Activated CD4-positive, alpha-beta T cell treated with anti-CD3 and anti-CD28 coated beads, Interleukin-10, Interleukin-2, amounts not matched to agents 100 ng/mL and 50 ng/mL, durations not matched to agents 16 hours and 8 hours (primary cell): ENCODE measurements around the gene MAPRE2.

Experiments
- DNase-seq: peaks from one replicate; pipeline ENCODE4 v3.0.0-alpha.2; 2020

The MAPRE2 gene

GRCh38 chr18:35040988-35041814 is at the start of gene MAPRE2:
TSS of gene MAPRE2 (plus strand) at chr18:35041413. CDS start at chr18:35041540, 127 bp downstream.
- DNase-seq, result peak; percentile 99

DNA sequence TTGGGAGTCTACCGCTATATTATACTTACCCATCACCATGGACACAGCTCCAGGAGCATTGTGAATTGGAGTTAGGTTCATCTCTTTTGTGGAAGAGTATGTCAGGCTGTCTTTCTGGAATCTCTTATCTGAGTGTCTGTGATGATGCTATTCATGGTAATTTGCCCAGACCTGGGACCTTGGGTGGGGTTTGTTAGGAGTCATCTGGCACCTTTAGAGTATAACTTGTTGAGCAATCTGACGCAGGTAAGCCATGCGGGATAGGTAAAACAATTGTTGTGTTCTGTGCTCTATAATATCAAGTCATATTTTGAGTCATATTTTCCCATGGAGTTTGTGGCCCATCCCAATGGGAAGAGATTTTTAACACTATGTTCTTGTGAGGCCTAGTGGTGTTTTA is 49.7 kb upstream of the MAPRE2 start:
- DNase-seq, result no peak

GRCh38 chr18:34993289-34993688 is 47.9 kb upstream of the MAPRE2 start:
- no peak for DNase-seq

GRCh38 chr18:34995746-34996145 is 45.5 kb upstream of the MAPRE2 start:
- no peak for DNase-seq

GRCh38 chr18:34998661-34999060 is 42.6 kb upstream of the MAPRE2 start:
- no peak for DNase-seq

GRCh38 chr18:34999756-35000289 is 41.4 kb upstream of the MAPRE2 start:
- no peak for DNase-seq

DNA sequence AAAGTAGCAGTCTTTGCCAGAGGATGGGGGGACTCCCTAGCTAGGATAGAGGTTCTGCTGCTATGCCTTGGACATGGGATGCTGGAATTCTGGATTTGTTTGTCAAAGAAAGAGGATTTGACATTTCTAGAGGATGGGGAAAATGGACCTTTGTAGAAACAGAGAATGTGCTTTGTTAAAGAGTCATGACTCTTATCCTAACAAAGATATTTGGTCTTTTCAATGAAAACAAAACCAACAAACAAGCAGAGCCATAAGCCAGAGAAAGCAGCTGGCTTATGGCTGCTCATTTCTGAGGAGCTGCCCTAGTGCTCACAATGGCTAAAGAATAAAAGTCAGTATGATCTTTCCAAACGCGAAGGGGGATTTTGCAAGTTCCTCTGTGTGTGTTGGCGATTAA is 40.8 kb upstream of the MAPRE2 start:
- no peak for DNase-seq

- DNase-seq, result no peak
These were observed 39.1 kb upstream of the MAPRE2 start for GRCh38 chr18:35002120-35002519.

- peak; percentile 55 for DNase-seq
These were observed 35.1 kb upstream of the MAPRE2 start for GRCh38 chr18:35005963-35006577.

DNA sequence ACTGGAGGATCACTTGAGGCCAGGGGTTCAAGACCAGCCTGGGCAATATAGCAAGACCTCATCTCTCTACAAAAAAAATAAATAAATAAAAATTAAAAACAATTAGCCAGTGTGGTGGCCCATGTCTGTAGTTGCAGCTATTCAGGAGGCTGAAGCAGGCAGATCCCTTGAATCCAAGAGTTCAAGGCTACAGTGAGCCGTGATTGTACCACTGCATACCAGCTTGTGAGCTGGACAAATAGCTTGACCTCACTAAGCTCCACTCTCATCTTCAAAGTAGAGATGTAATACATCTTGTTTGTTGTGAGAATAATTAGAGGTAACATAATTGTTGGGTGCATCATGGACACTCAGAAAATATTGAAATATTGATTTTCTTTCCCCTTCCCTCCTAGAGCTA is 31.1 kb upstream of the MAPRE2 start:
- DNase-seq, result no peak

- no peak for DNase-seq
These were observed 30.2 kb upstream of the MAPRE2 start for GRCh38 chr18:35010993-35011392.

DNA sequence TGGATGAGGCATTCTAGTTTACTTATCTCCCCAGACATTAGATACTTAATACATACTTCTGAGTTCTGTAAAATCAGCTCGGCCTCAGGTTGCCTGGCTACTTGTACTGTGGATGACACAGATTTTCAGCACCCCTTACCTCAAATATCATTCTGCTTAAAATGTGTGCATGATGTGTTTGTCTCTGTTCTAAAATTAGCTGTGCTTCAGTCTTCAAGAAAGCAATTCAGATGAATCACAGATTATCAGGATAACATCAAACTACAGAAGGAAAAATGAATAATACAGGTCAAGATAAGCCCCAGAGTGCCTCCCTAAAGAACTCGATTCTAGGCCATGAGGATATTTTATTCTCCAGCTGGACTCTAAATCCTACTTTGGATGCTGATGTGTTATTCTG is 21.3 kb upstream of the MAPRE2 start:
- no peak for DNase-seq

- DNase-seq, result no peak
These were observed 18.7 kb upstream of the MAPRE2 start for GRCh38 chr18:35022426-35023001.

DNA sequence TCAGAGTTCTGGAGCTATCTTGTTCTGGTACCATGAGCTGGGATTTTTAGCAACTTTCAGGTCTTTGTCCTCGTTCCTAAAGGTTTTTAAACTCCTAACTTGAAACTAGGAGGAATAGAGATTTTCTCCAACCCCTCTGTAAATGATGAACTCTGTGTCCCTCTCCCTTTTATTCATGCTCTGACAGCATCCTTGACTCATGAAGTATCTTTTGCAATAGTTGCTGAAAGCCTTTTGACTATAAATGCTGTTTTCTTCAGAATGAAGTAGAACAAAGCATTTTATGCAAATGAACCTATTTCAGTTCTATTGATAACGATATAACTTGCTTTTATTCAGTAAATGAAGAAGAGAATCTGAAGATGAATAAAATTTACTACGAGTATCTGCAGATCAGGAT is 17.0 kb upstream of the MAPRE2 start:
- DNase-seq, result no peak

- DNase-seq, result no peak
These were observed 16.2 kb upstream of the MAPRE2 start for GRCh38 chr18:35024965-35025364.

DNA sequence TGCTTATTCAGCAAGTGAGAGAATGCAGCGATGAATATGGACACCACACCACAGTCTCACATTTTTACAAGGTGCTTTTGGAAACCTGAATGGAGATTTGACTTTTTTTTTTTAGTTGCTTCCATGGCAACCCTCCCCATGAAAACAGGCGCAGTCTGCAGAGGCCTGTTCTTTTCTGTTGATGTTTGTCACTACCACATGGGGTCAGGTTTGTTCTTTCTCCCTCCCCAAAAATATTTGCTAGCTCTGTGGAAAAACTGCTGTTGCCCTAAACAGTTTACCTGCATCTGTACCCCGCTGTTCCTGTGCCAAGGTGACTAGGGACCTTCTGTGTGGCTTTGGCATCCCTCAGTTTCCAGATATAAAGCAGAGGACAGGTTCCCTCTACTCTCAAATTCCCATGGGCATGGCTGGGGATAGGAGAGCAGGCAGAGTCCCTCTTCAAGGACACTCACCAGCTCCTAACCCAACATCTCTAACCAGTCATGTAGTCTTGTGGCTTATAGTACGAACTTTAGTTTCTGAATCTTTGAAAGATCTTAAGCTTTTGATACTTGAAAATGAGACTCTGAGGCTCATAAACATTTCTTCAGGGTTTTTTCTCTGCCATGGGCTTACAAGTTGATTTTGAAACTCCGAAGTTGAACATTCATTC is 14.7 kb upstream of the MAPRE2 start:
- DNase-seq, result no peak

GRCh38 chr18:35027206-35027605 is 14.0 kb upstream of the MAPRE2 start:
- DNase-seq, result no peak

GRCh38 chr18:35028536-35028935 is 12.7 kb upstream of the MAPRE2 start:
- no peak for DNase-seq

DNA sequence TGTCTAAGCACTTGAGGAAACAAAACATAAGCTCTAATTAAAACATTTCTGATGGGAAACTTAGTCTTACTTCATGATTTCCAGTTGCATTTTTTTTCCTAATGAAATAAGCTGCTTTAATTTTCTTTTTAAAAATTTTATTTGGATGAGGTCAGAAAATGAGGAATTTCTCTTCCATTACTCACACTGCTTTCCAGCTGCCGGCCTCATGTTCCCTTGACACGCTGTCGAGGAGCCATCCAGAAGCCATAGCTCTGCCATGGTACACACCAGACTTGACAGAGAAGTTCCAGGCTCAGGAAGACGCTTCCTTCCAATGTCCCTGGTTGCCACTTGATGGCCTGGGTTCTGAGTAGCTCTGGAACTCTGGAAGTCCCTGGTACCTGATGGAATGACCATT is 12.1 kb upstream of the MAPRE2 start:
- no peak for DNase-seq

DNA sequence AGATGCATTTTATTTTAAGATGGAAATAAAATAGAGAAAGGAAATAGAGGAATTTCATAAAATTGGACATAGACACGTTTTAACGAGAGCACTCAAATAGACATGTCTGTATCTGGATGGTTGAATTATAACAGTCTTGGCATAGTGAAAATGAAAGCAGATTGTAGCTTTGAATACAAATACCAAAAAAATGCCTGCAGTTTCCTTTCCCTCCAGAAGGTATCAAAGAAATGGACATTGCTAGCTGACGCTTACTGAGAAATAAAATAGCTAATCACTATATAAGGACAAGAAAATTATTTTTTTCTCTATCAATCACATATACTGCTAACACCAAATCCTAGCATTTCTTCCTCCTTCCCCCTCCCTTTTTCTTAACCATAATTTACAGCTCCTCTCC is 11.4 kb upstream of the MAPRE2 start:
- peak; percentile 48 for DNase-seq

DNA sequence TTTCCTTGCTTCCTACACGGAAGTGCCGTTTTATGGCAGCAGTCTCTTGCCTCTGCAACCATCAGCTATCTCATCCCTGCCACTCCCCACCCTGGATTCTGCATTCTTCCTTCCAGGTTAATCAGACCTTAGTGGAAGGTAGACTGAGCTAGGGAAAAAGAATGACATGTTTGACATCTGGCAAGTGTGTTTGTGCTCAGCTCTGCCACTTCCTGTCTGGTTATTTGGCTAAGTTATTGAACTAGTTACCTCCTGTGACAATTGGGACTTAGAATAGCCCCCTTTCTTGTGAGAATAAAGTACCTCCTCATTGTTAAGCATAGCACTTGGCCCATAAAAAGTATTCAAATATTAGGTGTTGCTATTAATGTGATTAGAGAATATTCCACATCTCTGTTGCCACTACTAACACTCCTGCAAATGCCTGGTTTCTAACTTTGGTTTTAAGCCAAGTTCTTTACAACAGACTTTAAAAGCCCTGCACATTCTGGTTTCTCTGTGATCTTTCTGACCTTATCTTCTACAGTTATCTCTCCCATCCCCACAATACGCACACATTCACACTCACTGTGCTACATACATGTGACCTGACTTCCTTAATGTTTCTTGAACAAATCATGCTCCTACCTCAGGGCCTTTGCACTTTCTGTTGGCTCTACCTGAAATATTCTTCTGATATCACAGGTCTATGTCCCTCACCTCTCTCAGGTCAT is 10.8 kb upstream of the MAPRE2 start:
- peak; percentile 26 for DNase-seq

DNA sequence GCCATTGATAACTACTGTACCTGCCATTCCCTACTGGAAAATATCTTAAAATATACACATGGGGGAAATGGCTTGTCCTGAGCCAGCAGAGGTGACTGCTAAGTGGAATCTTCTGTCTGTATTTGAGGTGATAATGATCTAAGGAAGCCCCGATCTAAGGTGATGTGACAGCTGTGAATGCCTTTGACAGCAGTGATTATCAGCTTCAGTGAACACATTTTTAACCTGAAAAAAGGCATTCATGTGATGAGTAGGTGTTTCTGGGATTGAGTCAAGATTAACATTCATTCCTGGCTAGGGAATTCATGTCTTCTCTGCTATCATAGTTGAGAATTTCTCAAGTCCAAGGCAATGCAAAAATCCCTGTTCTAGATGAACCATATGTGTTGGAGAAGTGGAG is 9.1 kb upstream of the MAPRE2 start:
- DNase-seq, result no peak

DNA sequence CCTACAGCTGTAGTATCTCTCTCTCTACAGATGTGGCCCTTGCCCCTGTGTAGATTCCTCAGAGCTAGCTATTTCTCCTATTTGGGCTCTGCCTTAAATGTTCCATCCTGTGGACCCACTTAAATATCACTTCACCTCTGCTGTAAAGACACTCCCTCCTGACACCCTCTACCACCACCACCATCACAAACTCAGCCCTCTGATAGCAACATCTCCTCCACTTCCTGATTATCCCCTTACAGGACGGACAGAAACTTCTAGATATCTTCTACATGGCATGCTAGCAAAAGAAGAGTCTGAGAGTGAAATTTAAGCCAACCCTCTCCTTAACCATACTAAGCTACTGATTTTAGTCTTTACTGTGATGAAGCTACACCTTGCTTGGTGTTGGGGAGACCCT is 3.2 kb upstream of the MAPRE2 start:
- no peak for DNase-seq
